ENCODE data around the gene NCAPG2.

- TF ChIP-seq CTCF (optimal IDR thresholded peaks at IDR 0.05 in 1 of 3, IDR thresholded peaks at IDR 0.05 in 1 of 3, conservative IDR thresholded peaks at IDR 0.05 in 1 of 3; ENCODE audit: extremely low read depth in 1 of 3, insufficient read depth in 2 of 3, low read length in 3 of 3) (no peak), EZH2 (IDR thresholded peaks at IDR 0.05; ENCODE audit: low read length) (no peak)
Measured at GRCh38 chr7:158606129-158606528, 98.5 kb downstream of the NCAPG2 start.

Data from keratinocyte (primary cell).